ENCODE measurements around the gene KCNQ1. TPM values are rescaled to one million over a fixed set of nuclear protein-coding genes. Genes with fewer than 3 reads are reported as not detected.

The KCNQ1 gene
- total RNA-seq, 2 experiments from 2014 or later = 20.4 to 26.0 TPM

DNA sequence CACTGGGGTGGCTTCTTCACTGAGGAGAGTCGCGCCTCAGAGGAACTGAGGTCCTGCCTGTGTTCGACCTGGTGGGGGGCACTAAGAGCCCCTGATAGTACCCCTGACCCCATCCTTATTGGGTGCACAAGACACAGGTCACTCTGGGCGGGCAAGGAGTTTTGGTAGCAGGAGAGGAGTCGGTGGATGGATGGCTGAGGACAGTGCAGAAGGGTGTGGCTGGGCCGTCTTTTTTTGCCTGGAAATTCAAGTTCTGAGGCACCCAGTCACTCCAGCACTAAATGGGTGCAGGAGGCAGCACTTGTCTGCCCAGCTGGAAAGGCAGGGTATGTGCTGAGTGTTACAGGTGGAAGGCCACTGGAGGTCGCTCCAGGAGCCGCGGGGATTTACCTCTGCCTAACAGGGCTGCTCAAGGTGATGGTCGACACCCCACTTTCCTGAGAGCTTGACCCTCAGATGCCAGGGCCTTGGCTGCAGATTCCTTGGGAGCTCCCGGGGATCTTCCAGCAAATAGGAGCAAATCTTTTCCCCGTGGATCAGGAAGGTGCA, 43.3 kb upstream of the KCNQ1 start:
- ATAC-seq (no peak), DNase-seq (no peak)
- ChIA-PET CTCF (interaction anchor here (1.0 to 5.1 kb wide), 8 partner anchors 12 to 132 kb away, joined by 3 to 72 read pairs (median 6); partner anchors contain the start of genes C11orf21 and TSPAN32), POLR2A (interaction anchor here (0.9 to 4.0 kb wide), 5 partner anchors 13 to 100 kb away, joined by 5 to 36 read pairs (median 9); partner anchors contain the start of genes C11orf21, CD81 and TSPAN32)
- Mint-ChIP-seq H3K4me3 (peak overlapping the region; percentile 91), H3K4me1 (ENCODE audit: low read depth) (peaks cover 18% of the 10 kb centered on the region), H3K27me3 (ENCODE audit: low read depth) (no peaks in the 10 kb centered on the region), H3K27ac (peak overlapping the region; percentile 92), H3K9me3 (ENCODE audit: insufficient read depth) (no peaks in the 10 kb centered on the region), H3K36me3 (ENCODE audit: low read depth) (peaks cover 9% of the 10 kb centered on the region)

DNA sequence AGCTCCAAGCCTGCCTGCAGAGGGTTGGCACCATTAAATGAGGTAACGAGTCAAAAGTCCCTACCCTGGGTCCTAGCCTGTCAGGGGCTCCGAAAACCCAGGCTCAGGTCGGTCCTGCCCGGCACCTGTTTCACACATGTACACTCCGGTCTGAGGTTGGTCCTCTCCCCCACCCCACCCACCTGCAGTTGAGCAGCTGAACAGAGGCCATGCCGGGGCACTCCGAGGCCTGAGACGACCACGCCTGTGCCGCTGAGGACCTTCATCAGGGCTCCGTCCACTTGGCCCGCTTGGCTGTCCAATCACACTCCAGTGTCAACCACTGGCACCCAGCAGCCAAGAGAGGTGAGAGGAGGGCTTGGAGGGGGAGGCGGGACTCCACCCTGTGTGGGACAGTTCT, 42.7 kb upstream of the KCNQ1 start:
- H3K4me1 Mint-ChIP-seq (ENCODE audit: low read depth) = peaks cover 18% of the 10 kb centered on the region
- POLR2A ChIA-PET = interaction anchor here (0.9 to 3.0 kb wide), 2 partner anchors 14 to 100 kb away, joined by 5 to 9 read pairs; partner anchors contain the start of genes C11orf21 and TSPAN32
- no peak for DNase-seq
- H3K4me3 Mint-ChIP-seq = peak overlapping the region; percentile 91
- CTCF ChIA-PET = interaction anchor here (1.1 to 5.1 kb wide), 2 partner anchors 20 to 98 kb away, joined by 3 to 72 read pairs; partner anchors contain the start of genes C11orf21 and TSPAN32
- no peaks in the 10 kb centered on the region for H3K27me3 Mint-ChIP-seq (ENCODE audit: low read depth)
- no peaks in the 10 kb centered on the region for H3K9me3 Mint-ChIP-seq (ENCODE audit: insufficient read depth)
- no peak overlapping the region for H3K27ac Mint-ChIP-seq
- no peak for ATAC-seq
- H3K36me3 Mint-ChIP-seq (ENCODE audit: low read depth) = peaks cover 8% of the 10 kb centered on the region

DNA sequence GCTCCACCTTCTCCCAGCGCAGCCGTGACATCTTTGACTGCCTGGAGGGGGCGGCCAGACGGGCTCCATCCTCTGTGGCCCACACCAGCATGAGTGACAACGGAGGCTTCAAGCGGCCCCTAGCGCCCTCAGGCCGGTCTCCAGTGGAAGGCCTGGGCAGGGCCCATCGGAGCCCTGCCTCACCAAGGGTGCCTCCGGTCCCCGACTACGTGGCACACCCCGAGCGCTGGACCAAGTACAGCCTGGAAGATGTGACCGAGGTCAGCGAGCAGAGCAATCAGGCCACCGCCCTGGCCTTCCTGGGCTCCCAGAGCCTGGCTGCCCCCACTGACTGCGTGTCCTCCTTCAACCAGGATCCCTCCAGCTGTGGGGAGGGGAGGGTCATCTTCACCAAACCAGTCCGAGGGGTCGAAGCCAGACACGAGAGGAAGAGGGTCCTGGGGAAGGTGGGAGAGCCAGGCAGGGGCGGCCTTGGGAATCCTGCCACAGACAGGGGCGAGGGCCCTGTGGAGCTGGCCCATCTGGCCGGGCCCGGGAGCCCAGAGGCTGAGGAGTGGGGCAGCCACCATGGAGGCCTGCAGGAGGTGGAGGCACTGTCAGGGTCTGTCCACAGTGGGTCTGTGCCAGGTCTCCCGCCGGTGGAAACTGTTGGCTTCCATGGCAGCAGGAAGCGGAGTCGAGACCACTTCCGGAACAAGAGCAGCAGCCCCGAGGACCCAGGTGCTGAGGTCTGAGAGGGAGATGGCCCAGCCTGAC, 41.7 kb upstream of the KCNQ1 start:
- H3K4me1 Mint-ChIP-seq (ENCODE audit: low read depth) = peaks cover 18% of the 10 kb centered on the region
- POLR2A ChIA-PET = interaction anchor here (0.9 kb wide), 1 partner anchor 15 kb away, joined by 5 read pairs; no protein-coding TSS in a partner anchor
- ATAC-seq (no peak), DNase-seq (no peak)
- CTCF ChIA-PET = no interaction called here
- H3K36me3 Mint-ChIP-seq (ENCODE audit: low read depth) = peaks cover 7% of the 10 kb centered on the region
- H3K9me3 Mint-ChIP-seq (ENCODE audit: insufficient read depth) = no peaks in the 10 kb centered on the region
- H3K27ac Mint-ChIP-seq = no peak overlapping the region
- no peaks in the 10 kb centered on the region for H3K27me3 Mint-ChIP-seq (ENCODE audit: low read depth)
- H3K4me3 Mint-ChIP-seq = peak overlapping the region; percentile 91

DNA sequence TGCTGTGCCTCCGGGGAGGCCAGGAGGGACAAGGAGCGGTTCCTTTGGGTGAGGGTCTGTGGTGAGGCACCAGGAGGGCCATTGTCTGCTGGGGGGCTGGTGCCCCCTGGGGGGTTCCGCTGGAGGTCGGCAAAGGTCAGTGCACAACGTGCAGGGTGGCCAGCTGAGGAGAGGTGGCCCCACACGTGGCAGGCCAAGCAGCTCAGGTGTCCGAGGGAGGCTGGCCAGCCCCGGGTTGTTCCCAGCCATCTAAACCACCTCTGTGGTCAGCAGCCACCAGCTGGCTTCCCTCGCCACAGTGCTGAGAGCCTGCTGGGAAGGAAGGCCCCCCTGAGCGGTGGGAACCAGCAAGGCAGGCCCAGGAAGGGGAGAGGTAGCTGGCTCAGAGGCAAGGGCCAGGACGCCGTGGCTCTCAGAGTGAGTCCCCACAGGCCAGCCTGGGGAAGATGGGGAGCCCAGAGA, 40.0 kb upstream of the KCNQ1 start:
- POLR2A ChIA-PET = interaction anchor here (0.7 kb wide), 1 partner anchor 84 kb away, joined by 3 read pairs; no protein-coding TSS in a partner anchor
- no peak overlapping the region for H3K4me3 Mint-ChIP-seq
- DNase-seq (no peak), ATAC-seq (no peak)
- no peaks in the 10 kb centered on the region for H3K9me3 Mint-ChIP-seq (ENCODE audit: insufficient read depth)
- no peak overlapping the region for H3K27ac Mint-ChIP-seq
- H3K27me3 Mint-ChIP-seq (ENCODE audit: low read depth) = no peaks in the 10 kb centered on the region
- CTCF ChIA-PET = interaction anchor here (1.3 kb wide), 1 partner anchor 99 kb away, joined by 4 read pairs; no protein-coding TSS in a partner anchor
- peaks cover 14% of the 10 kb centered on the region for H3K4me1 Mint-ChIP-seq (ENCODE audit: low read depth)
- peaks cover 7% of the 10 kb centered on the region for H3K36me3 Mint-ChIP-seq (ENCODE audit: low read depth)

DNA sequence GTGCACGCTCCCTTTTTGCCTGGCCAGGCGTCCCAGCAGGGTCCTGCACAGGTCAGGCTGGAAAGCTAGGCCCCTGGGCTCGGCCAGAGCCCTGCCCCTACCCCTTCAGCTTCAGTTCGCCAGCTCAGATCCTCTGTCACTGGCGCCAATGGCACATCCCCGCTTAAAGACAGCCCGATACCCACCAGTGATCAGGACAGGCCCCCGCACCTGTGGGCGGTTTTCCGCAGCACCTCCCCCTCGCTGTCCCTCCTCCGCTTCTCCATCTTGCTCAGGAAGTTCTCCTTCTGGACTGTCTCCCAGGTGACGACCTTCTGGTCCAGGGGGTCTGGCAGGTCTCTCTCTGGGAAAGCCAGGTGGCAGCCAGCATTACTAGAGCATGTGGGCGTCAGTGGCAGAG, 38.4 kb upstream of the KCNQ1 start:
- no peak overlapping the region for H3K4me3 Mint-ChIP-seq

DNA sequence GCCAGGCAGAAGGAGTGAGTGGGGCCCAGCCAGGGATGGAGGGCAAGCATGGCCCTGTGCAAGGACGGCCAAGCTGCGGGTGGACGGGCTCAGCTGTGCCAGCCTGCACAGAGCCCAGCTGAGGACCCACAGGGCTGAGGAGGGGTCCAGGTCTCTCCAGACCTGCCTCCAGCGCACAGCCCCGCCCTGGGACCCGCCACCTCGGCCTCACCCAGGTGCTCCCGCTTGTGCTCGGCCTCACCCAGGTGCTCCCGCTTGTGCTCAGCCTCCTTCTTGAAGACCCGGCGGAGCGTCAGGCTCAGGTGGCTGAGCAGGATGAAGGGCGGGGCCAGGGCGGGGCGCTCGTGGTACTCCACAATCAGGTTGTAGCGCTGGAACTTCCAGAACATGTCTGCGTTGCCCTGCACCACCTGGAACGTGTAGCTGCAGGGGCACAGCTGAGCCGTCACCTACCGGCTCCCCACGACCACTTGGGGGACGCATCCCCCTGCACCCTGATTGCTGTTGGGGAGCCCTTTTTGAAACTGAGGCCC, 37.9 kb upstream of the KCNQ1 start:
- peaks cover 5% of the 10 kb centered on the region for H3K36me3 Mint-ChIP-seq (ENCODE audit: low read depth)
- ChIA-PET CTCF (no interaction called here), POLR2A (no interaction called here)
- peaks cover 7% of the 10 kb centered on the region for H3K4me1 Mint-ChIP-seq (ENCODE audit: low read depth)
- DNase-seq (no peak), ATAC-seq (no peak)
- no peak overlapping the region for H3K4me3 Mint-ChIP-seq
- no peaks in the 10 kb centered on the region for H3K9me3 Mint-ChIP-seq (ENCODE audit: insufficient read depth)
- H3K27me3 Mint-ChIP-seq (ENCODE audit: low read depth) = no peaks in the 10 kb centered on the region
- H3K27ac Mint-ChIP-seq = no peak overlapping the region

More for the DNA sequence above, 38.4 kb upstream of the KCNQ1 start:
- DNase-seq (no peak), ATAC-seq (no peak)
- POLR2A ChIA-PET = no interaction called here
- Mint-ChIP-seq H3K27me3 (ENCODE audit: low read depth) (no peaks in the 10 kb centered on the region), H3K4me1 (ENCODE audit: low read depth) (peaks cover 12% of the 10 kb centered on the region), H3K36me3 (ENCODE audit: low read depth) (peaks cover 5% of the 10 kb centered on the region), H3K27ac (no peak overlapping the region), H3K9me3 (ENCODE audit: insufficient read depth) (no peaks in the 10 kb centered on the region)
- CTCF ChIA-PET = no interaction called here

DNA sequence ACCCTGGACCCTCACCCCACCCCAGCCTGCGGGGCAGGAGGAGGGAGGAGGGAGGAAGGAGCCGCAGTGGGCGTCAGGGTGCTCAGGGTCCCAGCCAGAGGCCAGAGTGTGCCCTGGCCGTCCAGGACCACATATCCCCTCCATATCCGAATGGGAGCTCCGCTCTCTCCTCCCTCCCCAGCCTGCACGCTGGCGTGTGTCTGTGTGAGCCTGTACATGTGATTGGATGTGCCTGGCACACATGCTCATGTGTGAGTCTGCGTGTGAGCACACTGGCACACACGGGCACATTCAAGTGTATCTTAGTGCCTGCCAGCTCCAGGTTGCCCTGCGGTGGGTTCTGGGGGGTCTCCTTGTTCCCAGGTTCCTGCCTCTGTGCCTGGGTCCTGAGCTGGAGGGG, 36.1 kb upstream of the KCNQ1 start:
- DNase-seq (no peak), ATAC-seq (no peak)
- H3K4me3 Mint-ChIP-seq = no peak overlapping the region
- H3K9me3 Mint-ChIP-seq (ENCODE audit: insufficient read depth) = no peaks in the 10 kb centered on the region
- ChIA-PET CTCF (interaction anchor here (1.1 to 1.4 kb wide), 2 partner anchors 11 to 124 kb away, joined by 3 to 5 read pairs; no protein-coding TSS in a partner anchor), POLR2A (interaction anchor here (1.7 kb wide), 1 partner anchor 8 kb away, joined by 6 read pairs; the partner anchor contains the start of gene TSSC4)
- no peaks in the 10 kb centered on the region for H3K27me3 Mint-ChIP-seq (ENCODE audit: low read depth)
- H3K36me3 Mint-ChIP-seq (ENCODE audit: low read depth) = no peaks in the 10 kb centered on the region
- no peaks in the 10 kb centered on the region for H3K4me1 Mint-ChIP-seq (ENCODE audit: low read depth)
- H3K27ac Mint-ChIP-seq = no peak overlapping the region

DNA sequence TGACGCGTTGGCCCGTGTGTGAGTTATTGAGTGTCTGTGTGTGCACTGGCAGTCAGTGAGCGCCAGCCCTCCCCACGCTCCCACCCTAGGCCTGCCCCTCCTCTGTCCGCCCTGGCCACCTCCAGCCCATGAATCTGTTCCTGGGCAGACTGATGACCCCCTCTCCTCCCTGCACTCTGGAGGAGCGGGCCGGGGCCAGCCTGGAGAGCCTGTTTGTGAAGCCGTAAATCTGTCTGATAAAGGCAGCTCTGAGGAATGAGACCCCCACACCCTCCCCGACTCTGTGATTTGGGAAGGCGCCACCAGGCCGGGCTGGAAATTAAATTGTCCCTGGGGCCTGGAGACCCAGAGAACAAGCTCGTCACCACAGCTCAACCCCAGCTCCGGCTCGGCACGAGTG, 35.7 kb upstream of the KCNQ1 start:
- ChIA-PET POLR2A (interaction anchor here (0.6 to 1.7 kb wide), 2 partner anchors 9 to 32 kb away, joined by 3 to 6 read pairs; partner anchors contain the start of genes CD81 and TSSC4), CTCF (interaction anchor here (0.8 to 1.4 kb wide), 2 partner anchors 10 to 122 kb away, joined by 3 to 5 read pairs; no protein-coding TSS in a partner anchor)
- Mint-ChIP-seq H3K27ac (no peak overlapping the region), H3K4me1 (ENCODE audit: low read depth) (no peaks in the 10 kb centered on the region), H3K27me3 (ENCODE audit: low read depth) (no peaks in the 10 kb centered on the region), H3K36me3 (ENCODE audit: low read depth) (no peaks in the 10 kb centered on the region), H3K4me3 (no peak overlapping the region), H3K9me3 (ENCODE audit: insufficient read depth) (no peaks in the 10 kb centered on the region)
- DNase-seq = no peak
- no peak for ATAC-seq

DNA sequence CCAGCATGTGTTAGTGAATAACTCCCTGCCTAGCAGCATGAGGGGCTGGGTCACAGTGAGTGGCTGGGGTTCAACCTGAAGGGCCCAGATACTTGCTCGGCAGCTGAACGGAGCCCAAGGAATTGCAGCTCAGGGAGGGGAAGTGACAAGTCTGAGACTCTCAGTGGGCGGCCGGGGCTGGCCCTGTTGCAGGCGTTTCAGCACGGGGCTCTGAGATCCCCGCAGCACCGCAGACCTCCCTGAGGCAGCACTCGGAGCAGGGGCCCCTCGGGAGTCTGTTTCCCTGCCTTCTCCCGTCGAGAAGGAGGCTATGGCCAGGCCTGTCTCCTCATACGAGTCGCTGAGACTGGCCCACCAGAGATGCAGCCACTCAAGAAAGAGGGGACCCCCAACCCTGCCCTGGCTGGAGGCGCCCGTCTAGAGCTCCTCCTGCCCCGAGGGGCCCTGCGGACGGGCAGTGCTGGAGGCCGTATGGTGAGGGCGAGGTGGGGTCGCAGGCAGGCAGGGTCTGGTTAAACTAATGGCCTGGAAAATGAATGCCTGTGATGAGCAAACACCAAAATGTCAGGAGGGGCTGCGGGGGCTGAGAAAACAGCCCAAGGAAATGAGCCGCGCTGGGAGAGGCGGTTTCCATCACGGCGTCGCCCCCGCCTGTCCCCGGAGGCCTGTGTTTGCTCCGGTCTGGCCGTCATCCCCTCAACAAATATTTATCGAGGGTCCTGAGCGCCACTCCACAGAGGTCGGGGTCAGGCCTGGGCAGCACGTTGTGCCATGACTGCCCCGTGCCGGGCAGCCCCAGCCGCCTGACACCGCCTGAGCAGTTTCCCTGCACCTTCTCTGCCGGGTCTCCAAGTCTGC, 35.0 kb upstream of the KCNQ1 start:
- Mint-ChIP-seq H3K9me3 (ENCODE audit: insufficient read depth) (no peaks in the 10 kb centered on the region), H3K27ac (no peak overlapping the region), H3K36me3 (ENCODE audit: low read depth) (no peaks in the 10 kb centered on the region), H3K4me3 (no peak overlapping the region), H3K4me1 (ENCODE audit: low read depth) (no peaks in the 10 kb centered on the region), H3K27me3 (ENCODE audit: low read depth) (no peaks in the 10 kb centered on the region)
- POLR2A ChIA-PET = interaction anchor here (0.6 to 1.7 kb wide), 2 partner anchors 10 to 33 kb away, joined by 3 to 6 read pairs; partner anchors contain the start of genes CD81 and TSSC4
- ATAC-seq (no peak), DNase-seq (no peak)
- CTCF ChIA-PET = interaction anchor here (0.8 to 1.0 kb wide), 3 partner anchors 9 to 122 kb away, joined by 3 read pairs; no protein-coding TSS in a partner anchor

DNA sequence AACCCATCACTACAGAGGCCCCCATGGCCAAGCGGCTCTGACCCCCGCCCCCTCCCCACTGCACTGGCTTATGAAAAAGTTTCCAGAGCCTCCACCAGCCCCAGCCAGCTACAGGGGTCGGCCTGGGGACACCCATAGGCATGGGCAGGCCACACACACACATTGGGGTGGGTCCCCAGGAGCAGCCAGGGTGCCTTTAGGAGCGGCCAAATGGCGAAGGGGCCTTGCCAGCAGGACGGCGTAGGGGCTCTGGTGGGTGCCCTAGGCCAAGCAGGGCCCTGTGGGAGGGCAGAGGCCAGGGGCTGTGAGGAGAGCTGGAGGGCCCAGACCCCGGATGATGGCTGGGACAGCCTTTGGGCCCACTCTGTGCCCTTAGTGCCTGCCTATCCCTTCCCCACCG, 34.2 kb upstream of the KCNQ1 start:
- ATAC-seq (no peak), DNase-seq (no peak)
- CTCF ChIA-PET = interaction anchor here (0.8 to 1.0 kb wide), 2 partner anchors 9 to 11 kb away, joined by 3 read pairs; no protein-coding TSS in a partner anchor
- Mint-ChIP-seq H3K27me3 (ENCODE audit: low read depth) (no peaks in the 10 kb centered on the region), H3K4me1 (ENCODE audit: low read depth) (no peaks in the 10 kb centered on the region), H3K36me3 (ENCODE audit: low read depth) (no peaks in the 10 kb centered on the region), H3K27ac (no peak overlapping the region), H3K4me3 (no peak overlapping the region), H3K9me3 (ENCODE audit: insufficient read depth) (no peaks in the 10 kb centered on the region)
- POLR2A ChIA-PET = no interaction called here
